Panc1 (cell line): ENCODE data around the gene PPTC7. TPM values are rescaled to one million over a fixed set of nuclear protein-coding genes. Genes with fewer than 3 reads are reported as not detected.
A peak's percentile ranks its signal among the peaks of the same experiment; 100 is the strongest.

Source experiments
- ATAC-seq: fragments of 200-7000 bp; cut with Tn5 transposase; 2 replicates; pipeline ENCODE4 v1.9.1; 2020; ENCODE audit warnings: mild to moderate bottlenecking, moderate library complexity
- BruUV-seq: library from RNA; stranded (reverse); fragments of 400-500 nt; replicated peaks from 2 replicates; lab custom pipeline; 2021; lab: Mats Ljungman, UMichigan
- CTCF ChIA-PET: fragments of 300-600 bp; sonication (Branson Sonifier 250); formaldehyde crosslinking; loops from one replicate; lab custom pipeline; 2022; ENCODE audit warnings: antibody characterized with exemption; lab: Charles Lee
- POLR2A ChIA-PET: fragments of 300-600 bp; sonication (Branson Sonifier 250); formaldehyde crosslinking; loops from one replicate; lab custom pipeline; 2022; ENCODE audit warnings: antibody characterized with exemption; lab: Charles Lee
- DNase-seq: peaks from one replicate; pipeline ENCODE4 v3.0.0-alpha.2; 2010; ENCODE audit warnings: low read depth, low spot score
- H3K27ac ChIP-seq: 2 replicates; pipeline ENCODE4 v1.5.1; 2011; ENCODE audit warnings: mild to moderate bottlenecking, low read length, inconsistent platforms
- H3K27me3 ChIP-seq: fragments of 200-500 bp; sonication (Bioruptor generic); 2 replicates; pipeline ENCODE4 v1.6.0; 2014; ENCODE audit warnings: low read length, inconsistent platforms; ENCODE audit not compliant: control insufficient read depth, insufficient read depth
- H3K36me3 ChIP-seq: fragments of 200-500 bp; sonication (Bioruptor generic); 2 replicates; pipeline ENCODE4 v1.5.1; 2014; ENCODE audit warnings: inconsistent platforms, mild to moderate bottlenecking, low read length, moderate library complexity; ENCODE audit not compliant: control insufficient read depth, insufficient read depth
- H3K4me1 ChIP-seq: 2 replicates; pipeline ENCODE4 v1.5.1; 2011; ENCODE audit warnings: inconsistent platforms, mild to moderate bottlenecking, low read length, moderate library complexity; ENCODE audit not compliant: control insufficient read depth, insufficient read depth
- H3K4me3 ChIP-seq, 2 experiments: 2 replicates each; pipeline ENCODE4 v1.5.1; 2011 to 2012; ENCODE audit warnings: low read depth in 2 of 2, low read length in 2 of 2, mild to moderate bottlenecking in 2 of 2, inconsistent platforms in 1 of 2, moderate library complexity in 1 of 2
- H3K9me3 ChIP-seq: fragments of 200-500 bp; sonication (Bioruptor generic); 2 replicates; pipeline ENCODE4 v1.5.1; 2014; ENCODE audit warnings: low read depth, mild to moderate bottlenecking, inconsistent platforms, low read length, moderate library complexity; ENCODE audit not compliant: control insufficient read depth, insufficient read depth
- POLR2AphosphoS5 ChIP-seq: IDR thresholded peaks from 2 replicates; pipeline ENCODE4 v1.6.1; 2012; ENCODE audit warnings: mild to moderate bottlenecking, low read depth, low read length, moderate library complexity
- SIN3A ChIP-seq: IDR thresholded peaks from 2 replicates; pipeline ENCODE4 v1.6.1; 2012; ENCODE audit warnings: low read depth, mild to moderate bottlenecking, low read length, moderate library complexity, borderline replicate concordance; ENCODE audit not compliant: insufficient read depth
- TCF7L2 ChIP-seq: IDR thresholded peaks from 2 replicates; pipeline ENCODE4 v1.6.1; 2011; ENCODE audit warnings: mild to moderate bottlenecking, low read depth, low read length, inconsistent platforms
- in situ Hi-C: cut with HindIII; loops from 2 replicates; pipeline ENCODE4 v1.10.0; 2016; ENCODE audit warnings: low sequenced_read_pairs, low pct_unique_long_range_greater_than_20kb
- intact Hi-C: fragments of 100-400 bp; cut with micrococcal nuclease; formaldehyde crosslinking; loops from one replicate; pipeline ENCODE4 v1.10.0; 2022; ENCODE audit not compliant: unreplicated experiment
- total RNA-seq: library from RNA; stranded (reverse); gene quantifications from one replicate; pipeline ENCODE4 v1.2.1, GENCODE V29; 2021; ENCODE audit not compliant: unreplicated experiment
- TF ChIP-seq, protein P1 (sequence below): fragments of 450-650 bp; IDR thresholded peaks from 2 replicates; pipeline ENCODE4 v1.5.1; 2017; ENCODE audit warnings: mild to moderate bottlenecking
- TF ChIP-seq, protein P2 (sequence below), 2 experiments: IDR thresholded peaks; 2 replicates each; pipeline ENCODE4 v1.6.1; 2011 to 2012; ENCODE audit warnings: low read depth in 2 of 2, control low read depth in 1 of 2, low read length in 1 of 2, mild to moderate bottlenecking in 1 of 2, moderate library complexity in 1 of 2; ENCODE audit not compliant: insufficient read depth in 1 of 2

PPTC7 gene
- total RNA-seq, 1 experiment from 2014 or later: 18.4 TPM

DNA sequence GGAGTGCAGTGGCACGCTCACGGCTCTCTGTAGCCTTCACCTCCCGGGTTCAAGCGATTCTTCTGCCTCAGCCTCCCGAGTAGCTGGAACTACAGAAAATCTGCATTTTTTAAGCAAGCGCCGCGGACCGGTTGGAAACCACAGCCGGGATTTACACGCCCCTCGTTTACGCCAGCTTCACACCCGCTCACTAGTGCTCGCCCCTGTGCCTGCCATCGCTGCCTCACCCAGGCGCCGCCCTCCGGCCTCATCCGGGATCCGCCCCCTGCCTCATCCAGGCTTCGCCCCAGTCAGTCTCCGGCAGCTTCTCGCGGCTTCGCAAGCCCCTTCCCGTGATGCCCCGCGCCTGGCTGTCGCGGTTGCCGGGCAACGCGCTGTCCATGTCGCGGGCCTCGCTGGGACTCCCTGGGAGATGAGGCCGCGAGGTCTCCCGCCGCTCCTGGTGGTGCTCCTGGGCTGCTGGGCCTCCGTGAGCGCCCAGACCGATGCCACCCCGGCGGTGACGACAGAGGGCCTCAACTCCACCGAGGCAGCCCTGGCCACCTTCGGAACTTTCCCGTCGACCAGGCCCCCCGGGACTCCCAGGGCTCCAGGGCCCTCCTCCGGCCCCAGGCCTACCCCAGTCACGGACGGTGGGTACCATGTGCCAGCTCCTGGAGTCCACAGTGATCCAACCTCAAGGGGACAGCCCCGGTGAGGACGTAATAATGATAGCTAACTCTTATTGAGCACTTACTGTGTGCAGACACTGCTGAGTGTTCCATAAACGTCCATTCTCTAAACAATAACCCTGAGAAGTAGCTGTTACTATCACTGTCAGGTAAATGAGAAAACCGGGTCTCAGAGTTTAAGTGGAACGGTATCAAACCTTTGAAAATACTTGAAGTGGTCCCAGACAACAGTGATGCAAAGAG is 30.9 kb upstream of the PPTC7 start, which contains the start of gene TCTN1:
Gene TCTN1, plus strand, starts transcription at position 359 of the 914 bp plus-strand sequence. Its CDS starts 54 bp downstream, at position 413.
- no peaks in the 10 kb centered on the region for H3K9me3 ChIP-seq
- peak within 1 kb of the TSS; percentile 66 to 81 for H3K4me3 ChIP-seq
- H3K36me3 ChIP-seq: no peaks in the 10 kb centered on the region
- TF ChIP-seq TCF7L2: no peak
- peak; percentile 76; the same call in 1 of the 2 replicates for TF ChIP-seq SIN3A
- peak; percentile 84 for TF ChIP-seq POLR2AphosphoS5
- TF ChIP-seq, protein P1, sequence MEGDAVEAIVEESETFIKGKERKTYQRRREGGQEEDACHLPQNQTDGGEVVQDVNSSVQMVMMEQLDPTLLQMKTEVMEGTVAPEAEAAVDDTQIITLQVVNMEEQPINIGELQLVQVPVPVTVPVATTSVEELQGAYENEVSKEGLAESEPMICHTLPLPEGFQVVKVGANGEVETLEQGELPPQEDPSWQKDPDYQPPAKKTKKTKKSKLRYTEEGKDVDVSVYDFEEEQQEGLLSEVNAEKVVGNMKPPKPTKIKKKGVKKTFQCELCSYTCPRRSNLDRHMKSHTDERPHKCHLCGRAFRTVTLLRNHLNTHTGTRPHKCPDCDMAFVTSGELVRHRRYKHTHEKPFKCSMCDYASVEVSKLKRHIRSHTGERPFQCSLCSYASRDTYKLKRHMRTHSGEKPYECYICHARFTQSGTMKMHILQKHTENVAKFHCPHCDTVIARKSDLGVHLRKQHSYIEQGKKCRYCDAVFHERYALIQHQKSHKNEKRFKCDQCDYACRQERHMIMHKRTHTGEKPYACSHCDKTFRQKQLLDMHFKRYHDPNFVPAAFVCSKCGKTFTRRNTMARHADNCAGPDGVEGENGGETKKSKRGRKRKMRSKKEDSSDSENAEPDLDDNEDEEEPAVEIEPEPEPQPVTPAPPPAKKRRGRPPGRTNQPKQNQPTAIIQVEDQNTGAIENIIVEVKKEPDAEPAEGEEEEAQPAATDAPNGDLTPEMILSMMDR: no peak
- TF ChIP-seq, protein P2, sequence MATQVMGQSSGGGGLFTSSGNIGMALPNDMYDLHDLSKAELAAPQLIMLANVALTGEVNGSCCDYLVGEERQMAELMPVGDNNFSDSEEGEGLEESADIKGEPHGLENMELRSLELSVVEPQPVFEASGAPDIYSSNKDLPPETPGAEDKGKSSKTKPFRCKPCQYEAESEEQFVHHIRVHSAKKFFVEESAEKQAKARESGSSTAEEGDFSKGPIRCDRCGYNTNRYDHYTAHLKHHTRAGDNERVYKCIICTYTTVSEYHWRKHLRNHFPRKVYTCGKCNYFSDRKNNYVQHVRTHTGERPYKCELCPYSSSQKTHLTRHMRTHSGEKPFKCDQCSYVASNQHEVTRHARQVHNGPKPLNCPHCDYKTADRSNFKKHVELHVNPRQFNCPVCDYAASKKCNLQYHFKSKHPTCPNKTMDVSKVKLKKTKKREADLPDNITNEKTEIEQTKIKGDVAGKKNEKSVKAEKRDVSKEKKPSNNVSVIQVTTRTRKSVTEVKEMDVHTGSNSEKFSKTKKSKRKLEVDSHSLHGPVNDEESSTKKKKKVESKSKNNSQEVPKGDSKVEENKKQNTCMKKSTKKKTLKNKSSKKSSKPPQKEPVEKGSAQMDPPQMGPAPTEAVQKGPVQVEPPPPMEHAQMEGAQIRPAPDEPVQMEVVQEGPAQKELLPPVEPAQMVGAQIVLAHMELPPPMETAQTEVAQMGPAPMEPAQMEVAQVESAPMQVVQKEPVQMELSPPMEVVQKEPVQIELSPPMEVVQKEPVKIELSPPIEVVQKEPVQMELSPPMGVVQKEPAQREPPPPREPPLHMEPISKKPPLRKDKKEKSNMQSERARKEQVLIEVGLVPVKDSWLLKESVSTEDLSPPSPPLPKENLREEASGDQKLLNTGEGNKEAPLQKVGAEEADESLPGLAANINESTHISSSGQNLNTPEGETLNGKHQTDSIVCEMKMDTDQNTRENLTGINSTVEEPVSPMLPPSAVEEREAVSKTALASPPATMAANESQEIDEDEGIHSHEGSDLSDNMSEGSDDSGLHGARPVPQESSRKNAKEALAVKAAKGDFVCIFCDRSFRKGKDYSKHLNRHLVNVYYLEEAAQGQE (IDR thresholded peaks at IDR 0.05; ENCODE audit: insufficient read depth in 1 of 2, low read depth in 2 of 2, low read length in 1 of 2): peak in 1 of 2 experiments; percentile 72; a peak in 2 of 4 replicates
- TSS peak; percentile 79 for BruUV-seq
- peak; percentile 100 for ATAC-seq
- intact Hi-C loops (loop anchor here (10.0 kb wide), 1 partner anchor 81 kb away; no protein-coding TSS in a partner anchor), in situ Hi-C loops (no loop called here)
- no peaks in the 10 kb centered on the region for H3K27me3 ChIP-seq
- peak; percentile 64 for DNase-seq
- H3K4me1 ChIP-seq: 0 out of 2 replicates have a peak, but pooled peaks cover 3% of the 10 kb centered on the region
- ChIA-PET CTCF (interaction anchor here (0.8 kb wide), 1 partner anchor 146 kb away, joined by 3 read pairs; the partner anchor contains the start of gene GPN3), POLR2A (interaction anchor here (0.5 to 1.0 kb wide), 6 partner anchors 13 to 287 kb away, joined by 3 to 7 read pairs (median 3); no protein-coding TSS in a partner anchor)
- peak within 1 kb of the TSS; percentile 78 for H3K27ac ChIP-seq

DNA sequence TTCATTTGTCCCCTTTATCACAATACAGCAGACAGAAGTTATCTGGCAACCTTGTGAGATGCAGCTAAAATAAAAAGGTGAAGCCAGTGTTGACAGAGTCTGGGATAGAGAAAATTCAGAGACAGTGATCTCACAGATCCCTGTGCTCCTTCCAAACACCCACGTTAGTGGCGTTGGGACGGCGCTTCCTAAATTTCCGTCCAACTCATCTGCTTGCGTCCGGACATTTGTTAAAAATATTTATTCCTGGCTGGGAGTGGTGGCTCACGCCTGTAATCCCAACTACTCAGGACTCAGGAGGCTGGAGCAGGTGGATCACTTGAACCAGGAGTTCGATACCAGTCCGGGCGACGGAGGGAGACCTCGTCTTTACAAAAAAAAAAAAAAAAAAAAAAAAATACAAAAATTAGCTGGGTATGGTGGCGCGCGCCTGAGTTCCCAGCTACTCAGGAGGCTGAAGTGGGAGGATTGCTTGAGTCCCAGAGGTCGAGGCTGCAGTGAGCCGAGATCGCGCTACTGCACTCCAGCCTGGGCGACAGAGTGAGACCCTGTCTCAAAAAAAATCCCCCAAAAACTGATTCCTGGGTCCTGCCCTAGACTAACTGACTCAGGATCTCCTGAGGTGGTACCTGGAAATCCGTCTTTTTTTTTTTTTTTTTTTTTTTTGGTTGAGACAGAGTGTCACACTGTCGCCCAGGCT is 30.1 kb upstream of the PPTC7 start:
- BruUV-seq: no TSS peak
- POLR2A ChIA-PET: interaction anchor here (0.6 to 1.0 kb wide), 4 partner anchors 12 to 141 kb away, joined by 3 to 7 read pairs (median 3); no protein-coding TSS in a partner anchor
- CTCF ChIA-PET: no interaction called here
- Histone ChIP-seq H3K27ac (peak overlapping the region; percentile 78), H3K27me3 (no peaks in the 10 kb centered on the region), H3K36me3 (no peaks in the 10 kb centered on the region), H3K4me3 (peak overlapping the region; percentile 66 to 81), H3K4me1 (0 out of 2 replicates have a peak, but pooled peaks cover 3% of the 10 kb centered on the region), H3K9me3 (no peaks in the 10 kb centered on the region)
- DNase-seq (no peak), ATAC-seq (no peak)
- in situ Hi-C loops (no loop called here), intact Hi-C loops (loop anchor here (10.0 kb wide), 1 partner anchor 82 kb away; no protein-coding TSS in a partner anchor)
- TF ChIP-seq, protein P1: no peak
- TF ChIP-seq POLR2AphosphoS5 (no peak), TCF7L2 (no peak), SIN3A (no peak)
- TF ChIP-seq, protein P2 (IDR thresholded peaks at IDR 0.05; ENCODE audit: insufficient read depth in 1 of 2, low read depth in 2 of 2, low read length in 1 of 2): no peak
